Fibroblast of lung (primary cell): ENCODE measurements around the gene PPP1R16B. TPM values are rescaled to one million over a fixed set of nuclear protein-coding genes. Genes with fewer than 3 reads are reported as not detected.

ENCODE experiments used
- DNase-seq, 2 donors: peaks; one replicate each; pipeline versions ENCODE4 v3.0.0 to v3.0.0-alpha.2; 2010; ENCODE audit warnings: low read depth in 2 of 2
- H2AFZ ChIP-seq: 2 replicates; pipeline ENCODE4 v1.5.1; 2012; ENCODE audit warnings: low read length, control low read depth, inconsistent platforms
- H3K27ac ChIP-seq: 2 replicates; pipeline ENCODE4 v1.5.1; 2011; ENCODE audit warnings: low read length, control low read depth; ENCODE audit not compliant: insufficient read depth
- H3K27me3 ChIP-seq: 2 replicates; pipeline ENCODE4 v1.5.1; 2011; ENCODE audit warnings: mild to moderate bottlenecking, low read length; ENCODE audit not compliant: control insufficient read depth, insufficient read depth
- H3K36me3 ChIP-seq: 2 replicates; pipeline ENCODE4 v1.5.1; 2011; ENCODE audit warnings: low read length; ENCODE audit not compliant: control insufficient read depth, insufficient read depth
- H3K4me1 ChIP-seq: 2 replicates; pipeline ENCODE4 v1.5.1; 2011; ENCODE audit warnings: low read length; ENCODE audit not compliant: control insufficient read depth, insufficient read depth; ENCODE audit errors: extremely low read depth
- H3K4me2 ChIP-seq: 2 replicates; pipeline ENCODE4 v1.5.1; 2011; ENCODE audit warnings: low read length, control low read depth; ENCODE audit not compliant: insufficient read depth; ENCODE audit errors: extremely low read depth
- H3K4me3 ChIP-seq, 4 experiments: fragments of 200-600 bp in 1 of 4; sonication (generic) in 1 of 4; replicated peaks in 1 of 4; 2 replicates each; pipeline ENCODE4 v1.5.1; 2011 to 2016; ENCODE audit warnings: low read length in 4 of 4, low read depth in 3 of 4, mild to moderate bottlenecking in 3 of 4, control low read depth in 2 of 4, inconsistent platforms in 1 of 4, mixed read lengths in 1 of 4; ENCODE audit not compliant: insufficient read depth in 1 of 4; ENCODE audit errors: control extremely low read depth in 1 of 4
- H3K79me2 ChIP-seq: 2 replicates; pipeline ENCODE4 v1.5.1; 2012; ENCODE audit warnings: mild to moderate bottlenecking, low read length, inconsistent platforms; ENCODE audit not compliant: control insufficient read depth, insufficient read depth
- H3K9ac ChIP-seq: 2 replicates; pipeline ENCODE4 v1.5.1; 2011; ENCODE audit warnings: mild to moderate bottlenecking, low read length, control low read depth; ENCODE audit not compliant: insufficient read depth
- H3K9me3 ChIP-seq: 2 replicates; pipeline ENCODE4 v1.5.1; 2012; ENCODE audit warnings: low read depth, low read length; ENCODE audit not compliant: control insufficient read depth, insufficient read depth
- H4K20me1 ChIP-seq: 2 replicates; pipeline ENCODE4 v1.5.1; 2011; ENCODE audit warnings: low read length; ENCODE audit not compliant: control insufficient read depth, insufficient read depth; ENCODE audit errors: extremely low read depth
- EZH2 ChIP-seq: IDR thresholded peaks from 2 replicates; pipeline ENCODE4 v1.5.1; 2012; ENCODE audit warnings: low read length, control low read depth, mild to moderate bottlenecking; ENCODE audit errors: missing control alignments
- polyA plus RNA-seq, 2 donors: library from polyadenylated mRNA; depleted of rRNA in 1 of 2; stranded (reverse) in 1 of 2; unstranded in 1 of 2; fragments of >200 nt; gene quantifications; 2 replicates each; pipeline ENCODE4 v1.2.1, GENCODE V29; 2011 to 2012; ENCODE audit warnings: missing spikeins in 1 of 2
- total RNA-seq: library from RNA; depleted of rRNA; stranded (reverse); fragments of >200 nt; gene quantifications from 2 replicates; pipeline ENCODE4 v1.2.1, GENCODE V29; 2014
- TF ChIP-seq, protein P1 (sequence below), 2 donors: IDR thresholded peaks in 1 of 2; conservative IDR thresholded peaks in 1 of 2; 1 replicate in 1 of 2; 2 replicates in 1 of 2; pipeline ENCODE4 v1.5.1; 2011 to 2012; ENCODE audit warnings: low read length in 2 of 2, control low read depth in 1 of 2, inconsistent platforms in 1 of 2, low read depth in 1 of 2, mild to moderate bottlenecking in 1 of 2

PPP1R16B gene
- total and polyA plus RNA-seq, 2 donors (not counting 1 experiment from before 2014, with no cell fraction given): under 0.01 TPM; not detected in 1

GRCh38 chr20:38838326-38838725, 32.8 kb downstream of the PPP1R16B start:
- no peaks in the 10 kb centered on the region for H4K20me1 ChIP-seq
- no peak overlapping the region for H3K9ac ChIP-seq
- H2AFZ ChIP-seq: no peak overlapping the region
- H3K4me1 ChIP-seq: no peaks in the 10 kb centered on the region
- no peak overlapping the region for H3K27ac ChIP-seq
- no peaks in the 10 kb centered on the region for H3K36me3 ChIP-seq
- H3K27me3 ChIP-seq: no peaks in the 10 kb centered on the region
- no peak overlapping the region for H3K4me3 ChIP-seq
- TF ChIP-seq, protein P1, sequence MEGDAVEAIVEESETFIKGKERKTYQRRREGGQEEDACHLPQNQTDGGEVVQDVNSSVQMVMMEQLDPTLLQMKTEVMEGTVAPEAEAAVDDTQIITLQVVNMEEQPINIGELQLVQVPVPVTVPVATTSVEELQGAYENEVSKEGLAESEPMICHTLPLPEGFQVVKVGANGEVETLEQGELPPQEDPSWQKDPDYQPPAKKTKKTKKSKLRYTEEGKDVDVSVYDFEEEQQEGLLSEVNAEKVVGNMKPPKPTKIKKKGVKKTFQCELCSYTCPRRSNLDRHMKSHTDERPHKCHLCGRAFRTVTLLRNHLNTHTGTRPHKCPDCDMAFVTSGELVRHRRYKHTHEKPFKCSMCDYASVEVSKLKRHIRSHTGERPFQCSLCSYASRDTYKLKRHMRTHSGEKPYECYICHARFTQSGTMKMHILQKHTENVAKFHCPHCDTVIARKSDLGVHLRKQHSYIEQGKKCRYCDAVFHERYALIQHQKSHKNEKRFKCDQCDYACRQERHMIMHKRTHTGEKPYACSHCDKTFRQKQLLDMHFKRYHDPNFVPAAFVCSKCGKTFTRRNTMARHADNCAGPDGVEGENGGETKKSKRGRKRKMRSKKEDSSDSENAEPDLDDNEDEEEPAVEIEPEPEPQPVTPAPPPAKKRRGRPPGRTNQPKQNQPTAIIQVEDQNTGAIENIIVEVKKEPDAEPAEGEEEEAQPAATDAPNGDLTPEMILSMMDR (conservative IDR thresholded peaks at IDR 0.05 in 1 of 2, IDR thresholded peaks at IDR 0.05 in 1 of 2; ENCODE audit: low read depth in 1 of 2, low read length in 2 of 2): no peak
- TF ChIP-seq EZH2: no peak
- no peak overlapping the region for H3K4me2 ChIP-seq
- no peaks in the 10 kb centered on the region for H3K9me3 ChIP-seq
- no peak for DNase-seq
- H3K79me2 ChIP-seq: no peaks in the 10 kb centered on the region

- H2AFZ ChIP-seq: no peak overlapping the region
- no peaks in the 10 kb centered on the region for H3K27me3 ChIP-seq
- no peaks in the 10 kb centered on the region for H3K9me3 ChIP-seq
- H3K4me3 ChIP-seq: no peak overlapping the region
- H3K4me2 ChIP-seq: no peak overlapping the region
- TF ChIP-seq, protein P1 (conservative IDR thresholded peaks at IDR 0.05 in 1 of 2, IDR thresholded peaks at IDR 0.05 in 1 of 2; ENCODE audit: low read depth in 1 of 2, low read length in 2 of 2): no peak
- no peak for TF ChIP-seq EZH2
- H3K4me1 ChIP-seq: no peaks in the 10 kb centered on the region
- no peaks in the 10 kb centered on the region for H3K36me3 ChIP-seq
- DNase-seq: no peak
- no peak overlapping the region for H3K9ac ChIP-seq
- no peaks in the 10 kb centered on the region for H4K20me1 ChIP-seq
- no peak overlapping the region for H3K27ac ChIP-seq
- no peaks in the 10 kb centered on the region for H3K79me2 ChIP-seq
Observed at GRCh38 chr20:38839563-38839962, 34.1 kb downstream of the PPP1R16B start.

- H3K4me2 ChIP-seq: no peak overlapping the region
- H3K4me3 ChIP-seq: no peak overlapping the region
- no peaks in the 10 kb centered on the region for H3K4me1 ChIP-seq
- TF ChIP-seq, protein P1 (conservative IDR thresholded peaks at IDR 0.05 in 1 of 2, IDR thresholded peaks at IDR 0.05 in 1 of 2; ENCODE audit: low read depth in 1 of 2, low read length in 2 of 2): no peak
- TF ChIP-seq EZH2: no peak
- no peak overlapping the region for H3K9ac ChIP-seq
- no peaks in the 10 kb centered on the region for H3K36me3 ChIP-seq
- no peak overlapping the region for H2AFZ ChIP-seq
- H3K9me3 ChIP-seq: no peaks in the 10 kb centered on the region
- H3K27me3 ChIP-seq: no peaks in the 10 kb centered on the region
- no peaks in the 10 kb centered on the region for H3K79me2 ChIP-seq
- DNase-seq: no peak
- no peak overlapping the region for H3K27ac ChIP-seq
- H4K20me1 ChIP-seq: no peaks in the 10 kb centered on the region
Observed at GRCh38 chr20:38840053-38840893, 34.8 kb downstream of the PPP1R16B start.
